Fibroblast of the aortic adventitia (primary cell): ENCODE data around the gene RFLNA. TPM values are rescaled to one million over a fixed set of nuclear protein-coding genes. Genes with fewer than 3 reads are reported as not detected.
A peak's percentile ranks its signal among the peaks of the same experiment; 100 is the strongest.
"Not testable (repeated sequence)": the region's sequence is repeated elsewhere in the genome, so short reads cannot be mapped to it uniquely, and the experiment has no call there.

Source experiments
- DNase-seq: peaks from one replicate; pipeline ENCODE4 v3.0.0-alpha.2; 2010; ENCODE audit warnings: low read depth
- H3K4me3 ChIP-seq: 2 replicates; pipeline ENCODE4 v1.5.1; 2011; ENCODE audit warnings: low read depth, mild to moderate bottlenecking, control low read depth, low read length, moderate library complexity
- CTCF ChIP-seq: IDR thresholded peaks from 2 replicates; pipeline ENCODE4 v1.5.1; 2011; ENCODE audit warnings: mild to moderate bottlenecking, low read length, control low read depth, inconsistent platforms; ENCODE audit not compliant: insufficient read depth
- total RNA-seq: library from RNA; depleted of rRNA; stranded (reverse); fragments of >200 nt; gene quantifications from 2 replicates; pipeline ENCODE4 v1.2.3, GENCODE V29; 2012; ENCODE audit warnings: low replicate concordance

RFLNA gene
- total RNA-seq, 1 donor, result 0.45 TPM

GRCh38 chr12:124318278-124319020 lies 23.6 kb downstream of the RFLNA start:
- H3K4me3 ChIP-seq, result no peak overlapping the region
- no peak for DNase-seq
- no peak for TF ChIP-seq CTCF

GRCh38 chr12:124319368-124320050 lies 24.6 kb downstream of the RFLNA start:
- DNase-seq, result no peak
- H3K4me3 ChIP-seq, result no peak overlapping the region
- no peak for TF ChIP-seq CTCF

- DNase-seq, result peak; percentile 51
- no peak overlapping the region for H3K4me3 ChIP-seq
- peak; percentile 96 for TF ChIP-seq CTCF
Observed at GRCh38 chr12:124321040-124321481, 26.2 kb downstream of the RFLNA start.

GRCh38 chr12:124321556-124322270 lies 26.8 kb downstream of the RFLNA start:
- no peak for TF ChIP-seq CTCF

GRCh38 chr12:124322271-124322998 lies 27.5 kb downstream of the RFLNA start:
- peak; percentile 17 for DNase-seq

More at GRCh38 chr12:124321556-124322270, 26.8 kb downstream of the RFLNA start:
- H3K4me3 ChIP-seq, result no peak overlapping the region
- DNase-seq, result peak; percentile 22

GRCh38 chr12:124322999-124323328 lies 28.1 kb downstream of the RFLNA start:
- DNase-seq, result not testable (repeated sequence)

More at GRCh38 chr12:124322271-124322998, 27.5 kb downstream of the RFLNA start:
- no peak overlapping the region for H3K4me3 ChIP-seq
- TF ChIP-seq CTCF, result no peak

More at GRCh38 chr12:124322999-124323328, 28.1 kb downstream of the RFLNA start:
- not testable (repeated sequence) for H3K4me3 ChIP-seq
